Adrenal gland (tissue), 5 donors: ENCODE results near the gene CDK14.

Experiments
- CTCF ChIP-seq, 6 experiments: fragments of 450-650 bp in 4 of 6; fragments of 200-600 bp in 2 of 6; sonication (generic) in 1 of 6; IDR thresholded peaks; 1 replicate in 5 of 6; 2 replicates in 1 of 6; pipeline versions ENCODE4 v1.5.1 to v1.8.0; 2016 to 2021; ENCODE audit warnings: antibody characterized with exemption in 6 of 6, mild to moderate bottlenecking in 2 of 6, moderate library complexity in 1 of 6
- POLR2A ChIP-seq, 2 donors: fragments of 450-650 bp; IDR thresholded peaks; one replicate each; pipeline ENCODE4 v1.6.1; 2017; ENCODE audit warnings: antibody characterized with exemption in 2 of 2, mild to moderate bottlenecking in 2 of 2, moderate library complexity in 1 of 2
- donor health status: DM: no; HTN: no; CAD: no.

- no peak for TF ChIP-seq CTCF (IDR thresholded peaks at IDR 0.05)
- TF ChIP-seq POLR2A (IDR thresholded peaks at IDR 0.05) = no peak
Observed at GRCh38 chr7:90772410-90772809, 176.3 kb downstream of the CDK14 start.
